ENCODE results near the gene SYTL3. TPM values are rescaled to one million over a fixed set of nuclear protein-coding genes. Genes with fewer than 3 reads are reported as not detected.
A peak's percentile ranks its signal among the peaks of the same experiment; 100 is the strongest.
"Not testable (repeated sequence)": the region's sequence is repeated elsewhere in the genome, so short reads cannot be mapped to it uniquely, and the experiment has no call there.

SYTL3 gene
- total RNA-seq, 1 experiment from 2014 or later: 7.7 TPM

GRCh38 chr6:158773581-158774449 lies 124.0 kb downstream of the SYTL3 start:
- DNase-seq (ENCODE audit: low read depth): no peak

DNA sequence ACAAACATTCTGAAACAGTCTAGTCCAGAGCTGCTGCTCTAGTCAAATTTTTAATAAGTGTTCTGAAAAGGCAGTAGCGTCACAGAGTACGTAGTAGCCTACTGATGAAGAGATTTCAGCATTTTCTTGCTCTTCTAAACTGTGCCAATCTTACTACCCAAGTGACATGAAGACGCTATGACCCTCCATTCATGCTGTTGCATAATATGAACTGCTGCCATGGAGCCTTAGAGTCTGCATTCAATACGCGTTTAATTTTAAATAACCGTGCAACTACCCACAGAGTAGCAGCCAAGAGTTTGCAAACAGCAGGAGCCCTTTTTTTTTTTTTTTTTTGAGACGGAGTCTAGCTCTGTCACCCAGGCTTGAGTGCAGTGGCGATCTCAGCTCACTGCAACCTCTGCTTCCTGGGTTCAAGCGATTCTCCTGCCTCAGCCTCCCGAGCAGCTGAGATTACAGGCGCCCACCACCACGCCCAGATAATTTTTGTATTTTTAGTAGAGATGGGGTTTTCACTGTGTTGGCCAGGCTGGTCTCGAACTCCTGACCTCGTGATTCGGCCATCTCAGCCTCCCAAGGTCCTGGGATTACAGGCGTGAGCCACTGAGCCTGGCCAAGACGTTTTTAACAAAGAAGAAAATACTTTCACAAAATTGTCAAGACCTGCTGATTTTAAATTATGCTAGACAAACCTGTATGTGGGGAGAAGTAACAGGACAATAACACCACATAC lies 125.0 kb downstream of the SYTL3 start:
- DNase-seq (ENCODE audit: low read depth): no peak

GRCh38 chr6:158775832-158776231 lies 126.0 kb downstream of the SYTL3 start:
- DNase-seq (ENCODE audit: low read depth): no peak

GRCh38 chr6:158776737-158777136 lies 126.9 kb downstream of the SYTL3 start:
- no peak for DNase-seq (ENCODE audit: low read depth)

DNA sequence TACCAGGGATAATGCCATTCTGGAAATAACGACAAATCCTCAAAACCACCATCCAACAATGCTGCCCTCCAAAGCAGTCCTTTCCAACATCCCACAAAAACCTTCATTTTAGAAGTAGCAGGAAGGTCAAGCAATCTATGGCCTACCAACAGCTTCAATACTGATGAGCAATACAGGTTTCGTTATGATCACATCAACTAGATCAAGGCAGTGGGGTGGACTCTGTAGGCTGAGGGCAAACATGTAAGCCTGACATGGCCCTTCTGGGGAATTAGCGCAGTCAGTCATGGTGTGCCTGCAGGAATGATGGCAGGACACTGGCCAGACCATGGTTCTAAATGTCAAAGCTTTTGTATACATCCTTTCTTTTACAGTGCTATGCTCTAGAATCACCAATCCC lies 127.7 kb downstream of the SYTL3 start:
- no peak for DNase-seq (ENCODE audit: low read depth)

DNA sequence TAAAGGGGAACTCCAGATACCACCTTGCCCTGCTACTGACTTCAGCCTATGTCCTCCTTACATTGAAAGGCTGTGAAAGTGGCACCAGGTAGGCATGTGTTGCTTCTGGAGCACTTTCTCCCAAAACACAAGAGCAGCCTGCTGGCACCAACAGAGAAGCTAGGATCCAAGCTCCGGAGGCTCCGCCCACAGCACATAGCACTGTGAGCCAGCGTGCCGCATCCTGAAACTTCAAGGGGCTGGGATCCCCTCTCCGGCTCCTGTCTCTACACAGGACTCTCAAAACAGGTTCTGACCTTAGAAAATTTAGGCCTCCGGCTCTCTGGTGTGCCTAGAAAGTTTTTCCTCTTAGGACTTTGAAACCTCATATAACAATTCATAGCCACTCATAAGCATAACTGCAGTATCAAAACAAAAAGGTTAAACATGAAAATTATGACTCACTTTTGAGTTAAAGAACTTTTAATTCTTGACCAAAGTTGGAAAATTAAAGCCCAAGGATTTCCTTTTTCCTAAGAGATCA lies 128.2 kb downstream of the SYTL3 start:
- no peak for DNase-seq (ENCODE audit: low read depth)

GRCh38 chr6:158780246-158780884 lies 130.5 kb downstream of the SYTL3 start:
- no peak for DNase-seq (ENCODE audit: low read depth)

GRCh38 chr6:158780988-158781691 lies 131.3 kb downstream of the SYTL3 start:
- DNase-seq (ENCODE audit: low read depth): no peak

DNA sequence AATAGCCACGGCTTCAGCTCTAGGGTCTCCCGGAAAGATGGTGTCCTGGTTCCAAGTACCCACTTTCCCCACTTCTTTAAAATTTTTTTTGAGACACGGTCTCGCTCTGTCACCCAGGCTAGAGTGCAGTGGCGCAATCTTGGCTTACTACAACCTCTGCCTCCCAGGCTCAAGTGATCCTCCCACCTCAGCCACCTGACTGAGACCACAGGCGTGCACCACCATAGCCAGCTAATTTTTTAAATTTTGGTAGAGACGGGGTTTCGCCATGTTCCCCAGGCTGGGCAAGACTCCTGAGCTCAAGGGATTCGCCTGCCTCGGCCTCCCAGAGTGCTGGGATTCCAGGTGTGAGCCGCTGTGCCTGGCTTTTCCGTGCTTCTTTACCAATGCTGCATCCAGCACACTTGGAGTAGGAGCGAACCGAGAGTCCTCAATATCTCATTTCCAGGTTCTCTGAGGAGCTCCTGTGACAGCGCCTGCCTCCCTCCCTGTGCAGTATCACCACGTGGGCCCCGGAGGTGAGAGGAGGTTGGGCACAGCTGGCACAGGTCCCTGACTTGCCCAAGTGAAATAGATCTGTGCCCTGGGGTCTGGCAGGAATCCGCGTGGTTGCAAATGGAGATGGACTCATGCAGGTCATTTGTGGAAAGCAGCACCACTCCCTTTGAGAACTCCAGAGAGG lies 132.0 kb downstream of the SYTL3 start:
- no peak for DNase-seq (ENCODE audit: low read depth)

- DNase-seq (ENCODE audit: low read depth): no peak
Measured at GRCh38 chr6:158782432-158783166, 132.7 kb downstream of the SYTL3 start.

DNA sequence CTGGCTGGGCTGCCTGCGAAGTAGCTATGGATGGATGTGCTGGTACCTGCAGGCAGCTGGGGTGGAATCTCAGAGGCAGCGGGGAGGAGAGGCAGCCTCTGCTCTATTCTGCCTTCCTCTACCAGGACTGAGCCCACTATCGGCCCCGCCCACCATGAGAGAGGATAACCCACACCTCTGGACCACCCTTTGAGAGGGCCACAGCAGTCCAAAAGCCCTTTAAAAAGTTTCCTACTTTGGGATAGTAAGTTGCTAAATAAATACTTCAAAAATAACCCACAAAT lies 133.3 kb downstream of the SYTL3 start:
- no peak for DNase-seq (ENCODE audit: low read depth)

DNA sequence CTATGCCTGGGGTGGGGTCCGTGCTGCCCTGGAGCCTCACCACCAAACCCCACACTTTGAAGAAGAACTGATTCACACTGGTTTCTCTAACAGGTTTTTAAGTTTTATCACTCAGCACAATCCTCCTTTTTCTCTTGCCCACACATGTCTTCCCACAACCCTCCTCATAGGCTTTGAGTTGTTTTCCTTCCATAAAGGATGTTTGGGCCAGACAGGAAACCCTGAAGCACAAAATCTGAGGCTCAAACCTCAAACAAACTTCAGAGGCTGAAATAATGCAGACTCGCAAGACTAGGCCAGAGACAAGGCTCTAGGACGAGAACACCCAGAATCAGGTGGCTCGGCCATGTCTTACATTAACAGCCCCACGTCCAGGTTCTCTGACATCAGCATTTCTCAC lies 134.0 kb downstream of the SYTL3 start:
- DNase-seq (ENCODE audit: low read depth): no peak

DNA sequence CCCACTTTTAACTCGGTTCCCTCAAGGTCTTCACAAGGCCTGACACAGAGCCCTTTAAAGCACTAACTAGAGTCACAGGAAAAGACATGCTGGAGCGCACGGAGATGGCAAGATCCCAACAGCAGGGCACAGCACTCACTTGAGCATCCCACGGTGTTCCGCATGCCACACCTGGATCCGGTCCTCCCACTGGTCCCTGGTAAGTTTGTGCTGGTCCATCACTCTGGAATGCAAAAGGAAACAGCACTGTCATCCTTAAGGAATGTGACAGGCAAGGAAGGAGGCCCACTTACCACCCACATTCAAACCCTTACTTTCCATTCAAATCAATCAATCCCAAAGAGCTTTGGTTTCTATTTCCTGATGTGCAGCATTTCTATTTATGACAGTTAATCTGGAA lies 134.7 kb downstream of the SYTL3 start:
- peak; percentile 72 for DNase-seq (ENCODE audit: low read depth)

- no peak for DNase-seq (ENCODE audit: low read depth)
Measured at GRCh38 chr6:158785036-158785435, 135.2 kb downstream of the SYTL3 start.

DNA sequence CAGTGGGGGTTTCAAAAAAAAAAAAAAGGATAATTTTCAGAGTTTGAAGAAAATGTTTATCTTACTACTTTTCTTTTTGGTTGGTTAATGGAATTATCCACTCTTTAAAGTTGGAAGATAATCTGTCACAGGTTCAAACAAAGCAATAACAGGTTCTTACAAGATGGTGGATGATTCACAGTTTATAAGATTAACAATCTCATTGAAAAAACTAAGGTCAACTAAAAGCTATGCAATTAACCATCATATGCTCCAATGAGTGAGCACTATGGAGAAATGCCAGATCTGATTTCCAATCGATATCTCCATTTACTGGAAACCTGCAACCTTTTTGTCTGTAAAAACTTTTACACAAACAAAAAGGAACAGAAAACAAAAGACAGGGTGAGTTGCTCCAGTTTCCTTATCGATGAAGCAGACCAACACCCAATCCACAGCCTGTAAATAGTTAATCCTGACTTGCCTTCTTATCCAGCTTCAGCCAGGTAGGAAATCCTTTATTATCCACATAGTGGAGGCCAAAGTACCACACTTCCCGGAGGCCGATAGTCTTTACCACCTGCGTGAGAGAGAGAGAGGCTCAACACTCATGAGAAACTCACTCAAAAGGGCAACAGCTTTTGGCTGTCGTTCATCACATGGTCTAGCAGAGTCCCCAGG lies 136.9 kb downstream of the SYTL3 start:
- DNase-seq (ENCODE audit: low read depth): no peak

DNA sequence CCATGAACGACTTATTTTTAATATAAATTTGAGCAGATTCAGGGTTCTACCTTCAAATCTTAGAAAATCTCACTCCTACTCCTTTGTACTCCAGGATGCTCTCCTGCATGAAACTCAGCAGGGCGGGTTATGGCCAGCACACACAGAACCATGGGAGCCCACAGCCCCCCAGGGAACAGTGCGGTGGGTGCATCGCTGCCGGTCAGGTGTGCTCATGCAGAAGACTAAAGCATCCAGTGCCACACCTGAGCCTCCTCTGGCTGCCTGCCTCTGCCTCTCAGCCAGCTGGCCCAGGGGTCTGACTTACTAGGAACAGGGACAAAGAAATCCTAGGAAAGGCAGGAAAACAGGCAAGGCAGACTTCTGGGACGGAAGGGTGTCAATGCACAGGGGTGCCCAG lies 137.5 kb downstream of the SYTL3 start:
- DNase-seq (ENCODE audit: low read depth): no peak

DNA sequence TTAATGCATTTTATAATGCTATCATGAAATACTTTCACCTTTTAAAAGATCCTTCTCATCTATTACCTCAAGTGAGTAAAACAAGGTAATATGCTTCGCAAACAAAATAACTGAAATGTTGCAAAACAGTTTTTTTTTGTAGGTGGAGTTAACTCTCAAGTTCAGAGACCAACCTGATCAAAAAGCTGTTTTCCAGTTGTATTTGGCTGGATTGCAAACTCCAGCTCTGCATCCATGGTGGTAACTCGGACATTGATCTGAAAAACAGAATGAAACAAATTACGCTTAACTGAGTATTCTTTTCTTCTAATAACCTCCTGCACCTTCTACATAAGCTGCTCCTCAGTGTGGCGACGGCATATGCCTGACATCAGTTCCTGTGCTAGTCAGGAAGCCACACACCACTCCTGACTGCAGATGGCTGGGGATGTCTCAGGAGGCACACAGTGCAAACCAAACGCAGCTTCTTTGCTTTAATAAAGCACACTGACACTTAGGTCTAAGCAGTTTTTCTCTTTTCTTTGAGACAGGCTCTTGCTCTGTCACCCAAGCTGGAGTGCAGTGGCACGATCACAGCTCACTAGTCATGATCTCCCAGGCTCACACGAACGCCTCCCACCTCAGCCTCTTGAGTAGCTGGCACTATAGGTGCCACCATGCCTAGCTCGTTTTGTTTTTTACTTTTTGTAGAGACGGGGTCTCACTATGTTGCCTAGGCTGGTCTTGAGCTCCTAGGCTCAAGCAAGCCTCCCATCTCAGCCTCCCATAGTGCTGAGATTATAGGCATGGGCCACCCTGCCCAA lies 139.5 kb downstream of the SYTL3 start:
- no peak for DNase-seq (ENCODE audit: low read depth)

- DNase-seq (ENCODE audit: low read depth): no peak
Measured at GRCh38 chr6:158791274-158791855, 141.5 kb downstream of the SYTL3 start.

DNA sequence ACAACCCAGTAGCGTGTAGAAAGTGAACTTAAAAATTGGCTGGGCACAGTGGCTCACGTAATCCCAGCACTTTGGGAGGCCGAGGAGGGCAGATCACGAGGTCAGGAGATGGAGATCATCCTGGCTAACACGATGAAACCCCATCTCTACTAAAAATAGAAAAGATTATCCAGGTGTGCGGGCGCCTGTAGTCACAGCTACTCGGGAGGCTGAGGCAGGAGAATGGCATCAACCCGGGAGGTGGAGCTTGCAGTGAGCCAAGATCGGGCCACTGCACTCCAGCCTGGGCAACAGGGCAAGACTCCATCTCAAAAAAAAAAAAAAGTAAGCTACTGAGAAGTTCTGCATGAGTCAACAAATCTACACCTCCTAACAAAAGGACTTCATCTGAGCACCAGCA lies 142.7 kb downstream of the SYTL3 start:
- not testable (repeated sequence) for DNase-seq (ENCODE audit: low read depth)

All from M059J (cell line).